Heart left ventricle (tissue), 16 donors: ENCODE results near the gene FRMD8. TPM values are rescaled to one million over a fixed set of nuclear protein-coding genes. Genes with fewer than 3 reads are reported as not detected.
"Not testable (repeated sequence)": the region's sequence is repeated elsewhere in the genome, so short reads cannot be mapped to it uniquely, and the experiment has no call there.

Experiments
- ATAC-seq, 4 donors: fragments of 200-7000 bp; cut with Tn5 transposase; one replicate each; pipeline ENCODE4 v1.9.1; 2020 to 2022; ENCODE audit warnings: moderate library complexity in 4 of 4, mild to moderate bottlenecking in 3 of 4, moderate number of reproducible peaks in 1 of 4
- DNase-seq, 5 donors: peaks; one replicate each; pipeline ENCODE4 v3.0.0-alpha.2; 2020
- H3K27ac ChIP-seq, 12 donors: fragments of 200-600 bp; sonication (generic) in 4 of 12; one replicate each; pipeline versions ENCODE4 v1.5.0 to v1.8.0; 2016 to 2022; ENCODE audit warnings: mild to moderate bottlenecking in 2 of 12
- H3K27me3 ChIP-seq, 9 donors: fragments of 200-600 bp; sonication (generic) in 2 of 9; one replicate each; pipeline versions ENCODE4 v1.5.1 to v1.8.0; 2016 to 2022; ENCODE audit warnings: mild to moderate bottlenecking in 3 of 9
- H3K36me3 ChIP-seq, 9 donors: fragments of 200-600 bp; sonication (generic) in 2 of 9; one replicate each; pipeline versions ENCODE4 v1.5.0 to v1.8.0; 2018 to 2022; ENCODE audit warnings: mild to moderate bottlenecking in 2 of 9
- H3K4me1 ChIP-seq, 12 donors: fragments of 200-600 bp; sonication (generic) in 4 of 12; one replicate each; pipeline versions ENCODE4 v1.5.0 to v1.8.0; 2016 to 2022; ENCODE audit warnings: mild to moderate bottlenecking in 3 of 12
- H3K4me3 ChIP-seq, 12 donors: fragments of 200-600 bp; sonication (generic) in 4 of 12; one replicate each; pipeline versions ENCODE4 v1.5.0 to v1.8.0; 2017 to 2022; ENCODE audit warnings: mild to moderate bottlenecking in 9 of 12, moderate library complexity in 4 of 12
- H3K9me3 ChIP-seq, 12 donors: fragments of 200-600 bp; sonication (generic) in 4 of 12; one replicate each; pipeline versions ENCODE4 v1.5.0 to v1.8.0; 2016 to 2022; ENCODE audit warnings: mild to moderate bottlenecking in 1 of 12
- POLR2A ChIP-seq, 2 donors: fragments of 450-650 bp; IDR thresholded peaks; one replicate each; pipeline ENCODE4 v1.6.1; 2017; ENCODE audit warnings: antibody characterized with exemption in 2 of 2, mild to moderate bottlenecking in 2 of 2, moderate library complexity in 2 of 2
- WGBS, 4 donors: extraction: QIAGEN DNeasy Blood & Tissue Kit in 2 of 4; methylation state at CpG; one replicate each; pipeline versions ENCODE4 v1.1.5 to v1.1.7; 2013 to 2018; 5-methylcytosine and 5-hydroxymethylcytosine counted together
- intact Hi-C, 10 donors: fragments of 100-400 bp; cut with DNase I; formaldehyde crosslinking; loops; one replicate each; pipeline versions ENCODE4 v1.11.1 to v1.14.2; 2022
- polyA plus RNA-seq, 2 donors: library from polyadenylated mRNA; stranded (reverse); fragments of 200-250 nt; gene quantifications; one replicate each; pipeline ENCODE4 v1.2.3, GENCODE V29; 2013
- total RNA-seq, 9 donors: library from RNA; depleted of rRNA in 2 of 9; stranded (reverse); fragments of >200 nt in 2 of 9; fragmentation: NEBNext Ultra II Directional in 3 of 9; extraction: Animal tissue kit (Norgen Biotek cat#: 25700) in 3 of 9; gene quantifications; one replicate each; pipeline versions ENCODE4 v1.1.0 to v1.2.4, GENCODE V29; 2016 to 2023
- TF ChIP-seq, protein P1 (sequence below), 12 donors: fragments of 200-600 bp; sonication (generic) in 4 of 12; IDR thresholded peaks; one replicate each; pipeline versions ENCODE4 v1.5.0 to v1.8.0; 2018 to 2022; ENCODE audit warnings: antibody characterized with exemption in 12 of 12, mild to moderate bottlenecking in 5 of 12
- donor health status: ischemic (EF 13 %, LVEDD 7.1; RV severe dilation, severe dysfunction).
- donor health status: healthy with polysubstance abuse.
- donor health status: DM: no; HTN: yes; CAD: no.
- donor health status: DM: no; HTN: no; CAD: no.
- donor health status: ischemic (EF 25% LVEDD 6.9; RV normal size, moderate dysfunction).
- donor health status: ischemic (EF 25% LVEDD 5.7; RV mildly dilated, moderate dysfunction).
- donor health status: healthy.
- donor health status: DM: yes; HTN: yes; CAD: no.
- donor health status: ischemic (EF 35%, LVEDD 5.7; RV mildly dilated, moderate dysfunction).
- donor health status: nonischemic (EF 11% LVEDD 7.7; RV severe dilation, severe dysfunction).
- donor health status: DM: yes; HTN: yes; CAD: no.
- donor health status: PGD.
- donor health status: ischemic (EF 29% LVEDD 5.4; RV normal size, mild dysfunction).
- donor health status: nonischemic (EF 23%, LVEDD 6.1; RV moderate dilation, normal function).

FRMD8 gene
- total and polyA plus RNA-seq, 11 donors = 6.1 to 24.1 (median 11.3) TPM

DNA sequence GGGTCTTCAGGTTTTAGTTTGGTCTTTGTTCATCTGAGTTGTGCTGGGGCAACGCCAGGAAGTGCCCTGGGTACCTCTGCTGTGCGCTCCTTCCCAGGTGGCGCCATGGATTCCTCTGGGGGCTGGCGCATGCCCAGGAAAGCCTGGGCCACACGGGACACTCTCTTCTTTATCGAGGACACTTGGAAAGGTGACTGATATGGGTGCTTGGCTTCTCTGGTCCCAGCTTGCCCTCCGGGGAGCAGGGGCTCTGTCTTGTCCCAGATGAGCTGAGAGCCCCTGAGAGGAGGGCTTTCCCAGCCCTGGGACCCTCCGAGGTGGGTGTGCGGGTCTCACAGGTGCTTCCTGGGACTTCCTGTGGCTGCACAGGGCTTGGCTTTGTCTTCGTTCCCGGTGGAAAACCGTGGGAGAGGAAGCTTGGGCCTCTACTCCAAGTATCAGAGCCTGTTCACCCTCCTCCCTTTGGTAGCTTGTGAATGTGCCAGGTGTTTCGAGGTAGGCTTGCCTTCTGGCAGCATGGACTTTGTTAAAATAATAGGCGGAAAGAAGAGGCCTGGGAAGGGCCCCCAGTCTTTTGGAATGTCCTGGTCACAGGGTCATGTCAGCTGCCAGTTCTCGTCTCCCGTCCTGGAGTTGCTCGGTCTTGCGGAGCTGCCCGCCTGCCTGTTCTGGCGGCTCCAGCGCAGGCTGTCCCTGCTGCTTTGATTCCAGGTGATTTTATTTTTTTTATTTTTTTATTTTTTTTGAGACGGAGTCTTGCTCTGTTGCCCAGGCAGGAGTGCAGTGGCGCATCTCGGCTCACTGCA, 26.0 kb downstream of the FRMD8 start:
- Histone ChIP-seq H3K36me3 (peaks cover 0 to 62% (median 39%) of the 10 kb centered on the region in 9 donors), H3K4me1 (peaks cover 0 to 43% (median 31%) of the 10 kb centered on the region in 12 donors), H3K4me3 (no peak overlapping the region), H3K9me3 (no peaks in the 10 kb centered on the region), H3K27ac (peak overlapping the region in 11 of 12 donors; percentile 37 to 78 (median 67)), H3K27me3 (no peaks in the 10 kb centered on the region)
- TF ChIP-seq, protein P1, sequence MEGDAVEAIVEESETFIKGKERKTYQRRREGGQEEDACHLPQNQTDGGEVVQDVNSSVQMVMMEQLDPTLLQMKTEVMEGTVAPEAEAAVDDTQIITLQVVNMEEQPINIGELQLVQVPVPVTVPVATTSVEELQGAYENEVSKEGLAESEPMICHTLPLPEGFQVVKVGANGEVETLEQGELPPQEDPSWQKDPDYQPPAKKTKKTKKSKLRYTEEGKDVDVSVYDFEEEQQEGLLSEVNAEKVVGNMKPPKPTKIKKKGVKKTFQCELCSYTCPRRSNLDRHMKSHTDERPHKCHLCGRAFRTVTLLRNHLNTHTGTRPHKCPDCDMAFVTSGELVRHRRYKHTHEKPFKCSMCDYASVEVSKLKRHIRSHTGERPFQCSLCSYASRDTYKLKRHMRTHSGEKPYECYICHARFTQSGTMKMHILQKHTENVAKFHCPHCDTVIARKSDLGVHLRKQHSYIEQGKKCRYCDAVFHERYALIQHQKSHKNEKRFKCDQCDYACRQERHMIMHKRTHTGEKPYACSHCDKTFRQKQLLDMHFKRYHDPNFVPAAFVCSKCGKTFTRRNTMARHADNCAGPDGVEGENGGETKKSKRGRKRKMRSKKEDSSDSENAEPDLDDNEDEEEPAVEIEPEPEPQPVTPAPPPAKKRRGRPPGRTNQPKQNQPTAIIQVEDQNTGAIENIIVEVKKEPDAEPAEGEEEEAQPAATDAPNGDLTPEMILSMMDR (IDR thresholded peaks at IDR 0.05) = no peak
- TF ChIP-seq POLR2A (IDR thresholded peaks at IDR 0.05) = no peak
- intact Hi-C loops = loop anchor here in 2 of 10 donors (10.0 kb wide), 1 partner anchor 48 kb away; no protein-coding TSS in a partner anchor
- WGBS, 4 donors = 46 to 64% (median 55%) methylated on average over 20 to 24 of the region's 24 CpGs
- ATAC-seq (no peak), DNase-seq (peak in 3 of 5 donors; percentile 35 to 58 (median 36))

DNA sequence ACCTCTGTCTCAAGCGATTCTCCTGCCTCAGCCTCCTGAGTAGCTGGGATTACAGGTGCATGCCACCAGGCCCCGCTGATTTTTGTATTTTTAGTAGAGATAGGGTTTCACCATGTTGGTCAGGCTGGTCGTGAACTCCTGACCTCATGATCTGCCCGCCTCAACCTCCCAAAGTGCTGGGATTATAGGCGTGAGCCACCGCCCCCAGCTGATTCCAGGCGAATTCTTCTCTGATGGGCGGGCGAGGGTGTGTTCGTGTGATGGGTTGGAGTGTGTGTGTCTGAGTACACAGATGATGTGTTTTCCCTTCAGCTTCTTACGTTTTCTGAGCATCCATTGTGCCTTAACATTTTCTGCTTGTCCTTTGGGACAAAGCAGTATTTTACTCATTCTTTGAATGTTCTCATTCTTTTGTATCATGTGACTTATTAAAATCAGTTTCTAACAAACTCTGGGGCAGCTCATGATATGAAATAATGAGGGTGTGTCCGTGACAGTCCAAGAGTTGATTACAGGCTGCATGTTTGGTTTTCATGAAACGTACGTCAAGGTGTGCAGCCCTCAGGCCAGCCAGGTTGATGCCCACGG, 26.7 kb downstream of the FRMD8 start:
- peaks cover 0 to 55% (median 32%) of the 10 kb centered on the region in 9 donors for H3K36me3 ChIP-seq

DNA sequence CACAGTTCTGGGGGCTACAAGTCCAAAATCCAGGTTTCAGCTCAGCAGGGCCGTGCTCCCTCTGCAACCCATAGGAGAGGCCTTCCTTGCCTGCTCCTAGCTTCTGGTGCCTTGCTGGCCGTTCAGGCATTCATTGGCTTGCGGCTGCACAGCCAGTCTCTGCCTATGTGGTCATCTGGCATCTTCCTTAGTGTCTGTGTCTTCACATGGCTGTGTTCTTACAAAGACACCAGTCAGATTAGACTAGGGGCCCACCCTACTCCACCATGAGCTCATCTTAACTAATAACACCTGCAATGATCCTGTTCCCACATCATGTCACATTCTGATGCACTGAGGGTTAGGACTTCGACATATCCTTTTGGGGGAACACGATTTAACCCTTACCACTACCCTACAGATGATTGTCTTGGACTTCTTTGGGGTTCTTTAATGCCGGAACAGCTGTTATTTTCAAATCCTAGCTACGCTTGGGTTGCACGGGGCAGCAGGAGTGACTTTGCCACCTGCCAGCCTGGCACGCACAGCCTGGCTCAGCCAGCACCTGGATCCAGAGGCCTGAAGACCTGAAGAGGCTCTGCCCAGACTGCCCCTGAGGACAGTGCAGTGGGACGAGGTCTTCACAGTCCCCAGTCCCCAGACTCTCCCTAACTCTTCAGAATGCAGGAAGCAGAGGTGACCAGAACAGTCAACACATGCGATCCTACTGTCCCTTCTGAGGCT, 28.5 kb downstream of the FRMD8 start:
- H3K4me1 ChIP-seq = peaks cover 5 to 65% (median 51%) of the 10 kb centered on the region in 12 donors
- peak in 4 of 5 donors; percentile 13 to 44 (median 22) for DNase-seq
- no peaks in the 10 kb centered on the region for H3K27me3 ChIP-seq
- intact Hi-C loops = loop anchor here in 8 of 10 donors (5.0 to 10.0 kb wide), 5 partner anchors 33 to 92 kb away; partner anchors contain the start of gene SLC25A45 (in 2 of the 8)
- H3K27ac ChIP-seq = peak overlapping the region in 2 of 12 donors; percentile 22 to 100
- H3K4me3 ChIP-seq = no peak overlapping the region
- H3K9me3 ChIP-seq = no peaks in the 10 kb centered on the region
- ATAC-seq = no peak
- TF ChIP-seq POLR2A (IDR thresholded peaks at IDR 0.05) = no peak
- TF ChIP-seq, protein P1 (IDR thresholded peaks at IDR 0.05) = no peak
- H3K36me3 ChIP-seq = peaks cover 0 to 37% (median 17%) of the 10 kb centered on the region in 9 donors
- 80 to 87% (median 87%) methylated on average over 10 to 11 of the region's 11 CpGs for WGBS, 4 donors

More for the DNA sequence above, 26.7 kb downstream of the FRMD8 start:
- H3K27ac ChIP-seq = peak overlapping the region in 9 of 12 donors; percentile 38 to 78 (median 68)
- not testable (repeated sequence) for ATAC-seq, H3K9me3 ChIP-seq, H3K4me3 ChIP-seq, H3K27me3 ChIP-seq
- intact Hi-C loops = loop anchor here in 2 of 10 donors (10.0 kb wide), 1 partner anchor 48 kb away; no protein-coding TSS in a partner anchor
- peak in 1 of 5 donors; percentile 36 for DNase-seq
- H3K4me1 ChIP-seq = peaks cover 5 to 48% (median 38%) of the 10 kb centered on the region in 12 donors
- 86 to 90% (median 89%) methylated on average over 15 of the region's 15 CpGs for WGBS, 4 donors
